Endothelial cell of umbilical vein (primary cell): ENCODE results near the gene RBP4. TPM values are rescaled to one million over a fixed set of nuclear protein-coding genes. Genes with fewer than 3 reads are reported as not detected.

Experiments used
- BruUV-seq: library from RNA; stranded (reverse); fragments of 400-500 nt; replicated peaks from 2 replicates; lab custom pipeline; 2021; lab: Mats Ljungman, UMichigan
- CTCF ChIA-PET: fragments of 300-600, 350-600 bp; sonication (Branson Sonifier 250); formaldehyde crosslinking; loops from one replicate; lab custom pipeline; 2021; ENCODE audit warnings: antibody characterized with exemption, inconsistent platforms; lab: Charles Lee
- POLR2A ChIA-PET: fragments of 300-600, 350-600 bp; sonication (Branson Sonifier 250); formaldehyde crosslinking; loops from one replicate; lab custom pipeline; 2021; ENCODE audit warnings: antibody characterized with exemption, inconsistent platforms; lab: Charles Lee
- DNase-seq: peaks from one replicate; pipeline ENCODE4 v3.0.0-alpha.2; 2011; ENCODE audit warnings: low read depth, low spot score
- FAIRE-seq: peaks from 2 replicates; lab custom pipeline; 2011; peaks lifted over from hg19 to GRCh38; lab: Jason Lieb, UNC
- H2AFZ ChIP-seq: 2 replicates; pipeline ENCODE4 v1.6.0; 2012; ENCODE audit warnings: low read depth, low read length, control low read depth, inconsistent platforms
- H3K27ac ChIP-seq: 2 replicates; pipeline ENCODE4 v1.5.1; 2011; ENCODE audit warnings: low read depth, mild to moderate bottlenecking, control low read depth, low read length, moderate library complexity; ENCODE audit not compliant: insufficient read depth
- H3K27me3 ChIP-seq, 2 experiments: 2 replicates each; pipeline versions ENCODE4 v1.6.0 to v1.6.1; 2011; ENCODE audit warnings: low read length in 2 of 2, mixed read lengths in 1 of 2; ENCODE audit not compliant: control insufficient read depth in 2 of 2, insufficient read depth in 2 of 2
- H3K36me3 ChIP-seq, 2 experiments: 2 replicates in 1 of 2; 3 replicates in 1 of 2; pipeline ENCODE4 v1.5.1; 2011; ENCODE audit warnings: low read length in 2 of 2, mild to moderate bottlenecking in 1 of 2, moderate library complexity in 1 of 2; ENCODE audit not compliant: control insufficient read depth in 2 of 2, insufficient read depth in 2 of 2; ENCODE audit errors: extremely low read depth in 1 of 2
- H3K4me1 ChIP-seq: 3 replicates; pipeline ENCODE4 v1.5.1; 2011; ENCODE audit warnings: mild to moderate bottlenecking, low read length; ENCODE audit not compliant: control insufficient read depth, insufficient read depth; ENCODE audit errors: extremely low read depth
- H3K4me2 ChIP-seq: 2 replicates; pipeline ENCODE4 v1.6.1; 2011; ENCODE audit warnings: low read length, control low read depth, mixed read lengths; ENCODE audit not compliant: insufficient read depth
- H3K4me3 ChIP-seq, 3 experiments: fragments of 200-600 bp in 1 of 3; sonication (generic), shearing (Covaris generic) in 1 of 3; replicated peaks in 1 of 3; 2 replicates each; pipeline ENCODE4 v1.5.1; 2011 to 2016; ENCODE audit warnings: control low read depth in 3 of 3, low read length in 3 of 3, mild to moderate bottlenecking in 2 of 3, inconsistent platforms in 1 of 3, low read depth in 1 of 3, moderate library complexity in 1 of 3; ENCODE audit not compliant: insufficient read depth in 1 of 3
- H3K79me2 ChIP-seq: 2 replicates; pipeline ENCODE4 v1.6.0; 2012; ENCODE audit warnings: low read length, inconsistent platforms; ENCODE audit not compliant: control insufficient read depth, insufficient read depth
- H3K9ac ChIP-seq: replicated peaks from 2 replicates; pipeline ENCODE3; 2011; ENCODE audit warnings: low read length, control low read depth; ENCODE audit not compliant: insufficient read depth; ENCODE audit errors: extremely low read depth
- H3K9me1 ChIP-seq: replicated peaks from 3 replicates; pipeline ENCODE4 v1.6.0; 2011; ENCODE audit warnings: mild to moderate bottlenecking, low read length; ENCODE audit not compliant: control insufficient read depth, insufficient read depth; ENCODE audit errors: extremely low read depth
- H3K9me3 ChIP-seq: replicated peaks from 2 replicates; pipeline ENCODE4 v1.5.1; 2012; ENCODE audit warnings: low read length, inconsistent platforms; ENCODE audit not compliant: control insufficient read depth, insufficient read depth
- H4K20me1 ChIP-seq: replicated peaks from 2 replicates; pipeline ENCODE3; 2011; ENCODE audit warnings: mild to moderate bottlenecking, low read length; ENCODE audit not compliant: control insufficient read depth, insufficient read depth; ENCODE audit errors: extremely low read depth
- EZH2 ChIP-seq: IDR thresholded peaks from 2 replicates; pipeline ENCODE4 v1.6.1; 2012; ENCODE audit warnings: borderline replicate concordance, low read depth, mild to moderate bottlenecking, moderate library complexity, low read length, inconsistent platforms; ENCODE audit not compliant: severe bottlenecking
- FOS ChIP-seq: IDR thresholded peaks from 2 replicates; pipeline ENCODE4 v1.6.1; 2011; ENCODE audit warnings: mild to moderate bottlenecking, low read length, moderate library complexity, borderline replicate concordance; ENCODE audit not compliant: insufficient read depth
- GATA2 ChIP-seq: IDR thresholded peaks from 2 replicates; pipeline ENCODE4 v1.7.0; 2011; ENCODE audit warnings: low read depth, mild to moderate bottlenecking, moderate library complexity, mixed read lengths, low read length; ENCODE audit not compliant: insufficient read length, insufficient read depth
- JUN ChIP-seq: IDR thresholded peaks from 2 replicates; pipeline ENCODE4 v1.6.1; 2011; ENCODE audit warnings: borderline replicate concordance, low read depth; ENCODE audit not compliant: insufficient read length, insufficient read depth
- MYC ChIP-seq: IDR thresholded peaks from one replicate; pipeline ENCODE4 v1.6.1; 2011; ENCODE audit warnings: mild to moderate bottlenecking, low read depth, low read length
- POLR2A ChIP-seq: IDR thresholded peaks from 2 replicates; pipeline ENCODE4 v1.6.1; 2012; ENCODE audit warnings: low read depth, mild to moderate bottlenecking, control low read depth, low read length
- POLR2AphosphoS5 ChIP-seq: IDR thresholded peaks from 2 replicates; pipeline ENCODE4 v1.6.1; 2012; ENCODE audit warnings: low read depth, mild to moderate bottlenecking, control low read depth, low read length, moderate library complexity; ENCODE audit not compliant: insufficient read depth
- dilution Hi-C: fragments of 300-500 bp; cut with MboI; formaldehyde crosslinking; loops from one replicate; pipeline ENCODE4 v1.15.0; 2019; ENCODE audit warnings: low sequenced_read_pairs; ENCODE audit not compliant: extremely low pct_ligation_motif_present
- intact Hi-C: fragments of 100-400 bp; cut with micrococcal nuclease; formaldehyde crosslinking; loops from one replicate; pipeline ENCODE4 v1.10.0; 2022
- polyA plus RNA-seq, 4 experiments: library from polyadenylated mRNA; depleted of rRNA in 3 of 4; stranded (reverse) in 3 of 4; unstranded in 1 of 4; fragments of >200 nt; gene quantifications; 2 replicates each; pipeline versions ENCODE4 v1.2.1 to v1.2.3, GENCODE V29; 2011 to 2012; ENCODE audit warnings: missing spikeins in 1 of 4
- total RNA-seq: library from RNA; stranded (reverse); gene quantifications from 2 replicates; pipeline ENCODE4 v1.2.3, GENCODE V29; 2021
- TF ChIP-seq, protein P1 (sequence below), 2 donors: IDR thresholded peaks; 1 replicate in 1 of 2; 2 replicates in 1 of 2; pipeline ENCODE4 v1.5.1; 2011; ENCODE audit warnings: low read length in 2 of 2, mild to moderate bottlenecking in 2 of 2, moderate library complexity in 2 of 2, control low read depth in 1 of 2, inconsistent platforms in 1 of 2, low read depth in 1 of 2; ENCODE audit not compliant: insufficient read depth in 1 of 2; ENCODE audit errors: extremely low read depth in 1 of 2
- TF ChIP-seq, protein P2 (sequence below): IDR thresholded peaks from 2 replicates; pipeline ENCODE4 v1.6.1; 2011; ENCODE audit not compliant: insufficient read depth, insufficient read length

Gene RBP4
- total and polyA plus RNA-seq, 2 donors (not counting 3 experiments of a cell fraction or from before 2014, with no cell fraction given) = not detected

DNA sequence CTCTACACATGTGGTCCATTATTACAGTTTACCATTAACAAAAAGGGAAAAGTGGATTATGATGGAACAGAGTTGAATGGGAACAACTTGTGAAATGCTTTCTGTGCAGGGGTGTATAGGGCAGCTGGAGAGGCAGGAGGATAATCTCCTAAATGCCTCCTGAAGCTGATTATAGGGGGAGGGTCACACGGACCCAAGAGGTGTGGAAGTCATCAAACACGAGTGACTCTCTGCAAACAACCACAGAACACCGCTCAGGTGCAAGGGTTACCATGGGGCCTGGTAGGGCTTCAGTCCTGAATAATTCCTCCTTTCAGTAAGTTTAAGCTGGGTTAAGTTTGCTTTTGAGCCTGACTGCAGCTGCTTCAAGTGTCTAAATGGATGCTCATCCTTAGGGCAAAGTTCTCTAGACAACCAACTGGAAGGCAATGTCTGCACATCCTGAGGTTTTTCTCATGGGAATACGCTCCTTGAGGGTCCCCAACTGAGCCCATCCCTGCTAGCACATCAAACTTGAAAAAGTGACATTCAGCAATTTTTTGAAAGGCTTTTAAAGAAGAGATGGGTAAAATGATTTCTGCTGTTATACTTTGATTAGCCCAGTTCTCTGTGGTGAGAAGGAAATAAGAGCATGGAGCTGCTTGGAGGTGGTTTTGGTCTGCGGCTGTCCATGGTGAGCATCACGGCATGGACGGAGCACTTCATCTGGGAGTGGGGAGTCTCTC, 13.2 kb upstream of the RBP4 start:
- ChIA-PET CTCF (interaction anchor here (0.6 kb wide), 1 partner anchor 43 kb away, joined by 3 read pairs; no protein-coding TSS in a partner anchor), POLR2A (no interaction called here)
- FAIRE-seq (no peak), DNase-seq (no peak)
- no TSS peak for BruUV-seq
- Histone ChIP-seq H3K4me2 (no peak overlapping the region), H4K20me1 (no peaks in the 10 kb centered on the region), H3K9me3 (no peaks in the 10 kb centered on the region), H3K79me2 (no peaks in the 10 kb centered on the region), H3K27me3 (peaks cover 5 to 7% of the 10 kb centered on the region in 2 experiments), H3K4me1 (no peaks in the 10 kb centered on the region), H3K36me3 (no peaks in the 10 kb centered on the region), H3K27ac (no peak overlapping the region), H2AFZ (no peak overlapping the region), H3K4me3 (no peak overlapping the region), H3K9me1 (no peaks in the 10 kb centered on the region), H3K9ac (no peak overlapping the region)
- intact Hi-C loops (no loop called here), dilution Hi-C loops (no loop called here)
- TF ChIP-seq, protein P1, sequence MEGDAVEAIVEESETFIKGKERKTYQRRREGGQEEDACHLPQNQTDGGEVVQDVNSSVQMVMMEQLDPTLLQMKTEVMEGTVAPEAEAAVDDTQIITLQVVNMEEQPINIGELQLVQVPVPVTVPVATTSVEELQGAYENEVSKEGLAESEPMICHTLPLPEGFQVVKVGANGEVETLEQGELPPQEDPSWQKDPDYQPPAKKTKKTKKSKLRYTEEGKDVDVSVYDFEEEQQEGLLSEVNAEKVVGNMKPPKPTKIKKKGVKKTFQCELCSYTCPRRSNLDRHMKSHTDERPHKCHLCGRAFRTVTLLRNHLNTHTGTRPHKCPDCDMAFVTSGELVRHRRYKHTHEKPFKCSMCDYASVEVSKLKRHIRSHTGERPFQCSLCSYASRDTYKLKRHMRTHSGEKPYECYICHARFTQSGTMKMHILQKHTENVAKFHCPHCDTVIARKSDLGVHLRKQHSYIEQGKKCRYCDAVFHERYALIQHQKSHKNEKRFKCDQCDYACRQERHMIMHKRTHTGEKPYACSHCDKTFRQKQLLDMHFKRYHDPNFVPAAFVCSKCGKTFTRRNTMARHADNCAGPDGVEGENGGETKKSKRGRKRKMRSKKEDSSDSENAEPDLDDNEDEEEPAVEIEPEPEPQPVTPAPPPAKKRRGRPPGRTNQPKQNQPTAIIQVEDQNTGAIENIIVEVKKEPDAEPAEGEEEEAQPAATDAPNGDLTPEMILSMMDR (IDR thresholded peaks at IDR 0.05; ENCODE audit: extremely low read depth in 1 of 2, insufficient read depth in 1 of 2, low read depth in 1 of 2, low read length in 2 of 2) = no peak
- no peak for TF ChIP-seq EZH2
- no peak for TF ChIP-seq FOS
- TF ChIP-seq GATA2 = no peak
- TF ChIP-seq, protein P2, sequence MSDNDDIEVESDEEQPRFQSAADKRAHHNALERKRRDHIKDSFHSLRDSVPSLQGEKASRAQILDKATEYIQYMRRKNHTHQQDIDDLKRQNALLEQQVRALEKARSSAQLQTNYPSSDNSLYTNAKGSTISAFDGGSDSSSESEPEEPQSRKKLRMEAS = no peak
- no peak for TF ChIP-seq JUN
- TF ChIP-seq MYC = no peak
- TF ChIP-seq POLR2A = no peak
- no peak for TF ChIP-seq POLR2AphosphoS5
